Measurements from ENCODE around the gene CAB39.

CAB39 gene

DNA sequence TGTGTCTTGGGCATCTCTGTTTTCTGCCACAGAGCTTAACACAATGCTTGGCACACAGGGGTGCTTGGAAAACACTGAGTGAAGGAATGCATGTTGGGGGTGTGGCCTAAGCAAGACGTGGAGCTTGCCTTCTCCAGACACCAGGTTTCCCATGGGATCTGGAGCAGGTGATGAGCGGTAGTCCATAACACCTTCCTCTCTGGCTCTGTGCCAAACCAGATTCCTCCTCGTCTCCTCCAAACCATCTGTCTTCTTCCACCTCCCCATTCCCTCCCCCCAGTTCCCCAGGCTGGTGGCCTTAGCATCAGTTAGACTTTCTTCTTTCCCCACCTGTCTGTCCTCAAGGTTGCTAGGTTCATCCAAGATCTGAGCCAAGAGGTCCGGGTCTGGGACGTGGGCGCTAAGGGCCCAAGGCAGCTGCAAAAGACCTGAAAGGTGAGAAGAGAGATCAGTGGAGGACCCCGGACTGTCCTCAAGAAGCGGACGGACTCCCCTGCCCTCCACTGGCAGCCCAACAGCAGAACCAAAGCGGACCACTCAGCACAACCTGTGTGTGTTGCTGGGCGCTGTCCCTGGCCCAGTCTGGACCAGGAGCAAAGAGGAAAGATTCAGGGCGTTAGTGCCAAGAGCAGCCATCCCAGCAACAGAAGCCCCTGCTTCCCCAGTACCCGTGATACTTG, 150.9 kb downstream of the CAB39 start:
- DNase-seq (ENCODE audit: low read depth in 2 of 2) = no peak

DNA sequence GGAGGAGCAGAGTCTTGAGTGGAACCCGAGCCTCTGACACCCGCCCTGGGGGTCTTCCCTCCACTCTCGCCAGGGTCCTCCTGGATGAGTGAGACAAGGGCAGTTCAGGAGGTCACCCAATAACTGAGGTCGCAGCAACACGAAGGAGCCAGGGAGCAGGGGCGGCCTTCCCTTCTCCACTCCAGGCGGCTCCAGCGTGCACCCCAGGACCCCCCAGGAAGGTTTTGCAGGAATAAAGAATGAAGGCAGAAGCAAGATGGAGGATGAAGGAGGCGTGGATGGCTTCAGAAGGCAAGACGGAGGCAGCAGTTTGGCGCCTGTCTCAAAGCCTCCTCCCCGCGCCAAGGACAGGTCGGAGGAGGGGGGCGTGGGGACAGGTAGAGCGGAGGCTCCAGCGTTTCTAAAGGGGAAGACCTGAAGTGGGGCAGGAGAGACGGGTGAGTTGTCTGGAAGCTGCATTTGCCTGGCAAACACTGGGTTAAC, 151.5 kb downstream of the CAB39 start:
- DNase-seq (ENCODE audit: low read depth in 2 of 2) = no peak

DNA sequence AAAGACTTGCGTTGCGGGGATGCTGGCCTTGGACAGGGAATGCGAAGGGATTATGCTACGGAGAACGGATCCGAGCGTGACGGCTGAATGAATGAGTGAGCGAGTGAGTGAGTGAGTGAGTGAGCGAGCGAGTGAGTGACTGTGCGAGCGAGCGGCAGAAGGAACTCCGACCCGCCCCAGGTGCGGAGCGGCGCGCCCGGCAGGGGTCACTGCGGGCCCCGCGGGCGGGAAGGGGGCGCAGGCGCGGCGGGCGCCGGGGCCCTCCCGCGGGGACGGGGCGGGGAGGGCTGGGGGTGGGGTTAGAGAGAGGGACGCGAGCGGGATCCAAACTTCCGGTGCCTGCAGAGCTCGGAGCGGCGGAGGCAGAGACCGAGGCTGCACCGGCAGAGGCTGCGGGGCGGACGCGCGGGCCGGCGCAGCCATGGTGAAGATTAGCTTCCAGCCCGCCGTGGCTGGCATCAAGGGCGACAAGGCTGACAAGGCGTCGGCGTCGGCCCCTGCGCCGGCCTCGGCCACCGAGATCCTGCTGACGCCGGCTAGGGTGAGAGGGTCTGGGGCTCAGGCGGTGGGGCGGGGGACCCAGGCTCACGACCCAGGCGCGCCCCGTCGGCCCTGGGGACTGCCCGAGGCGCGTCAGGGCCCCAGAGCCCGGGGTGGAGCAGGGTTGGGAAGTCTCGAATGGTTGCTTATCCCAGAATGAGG, 152.1 kb downstream of the CAB39 start, which contains the start of gene ITM2C:
Gene ITM2C, plus strand, starts transcription at position 338 of the 702 bp plus-strand sequence. Its CDS starts 84 bp downstream, at position 422.
- peak; percentile 62 for DNase-seq (ENCODE audit: low read depth in 2 of 2)

DNA sequence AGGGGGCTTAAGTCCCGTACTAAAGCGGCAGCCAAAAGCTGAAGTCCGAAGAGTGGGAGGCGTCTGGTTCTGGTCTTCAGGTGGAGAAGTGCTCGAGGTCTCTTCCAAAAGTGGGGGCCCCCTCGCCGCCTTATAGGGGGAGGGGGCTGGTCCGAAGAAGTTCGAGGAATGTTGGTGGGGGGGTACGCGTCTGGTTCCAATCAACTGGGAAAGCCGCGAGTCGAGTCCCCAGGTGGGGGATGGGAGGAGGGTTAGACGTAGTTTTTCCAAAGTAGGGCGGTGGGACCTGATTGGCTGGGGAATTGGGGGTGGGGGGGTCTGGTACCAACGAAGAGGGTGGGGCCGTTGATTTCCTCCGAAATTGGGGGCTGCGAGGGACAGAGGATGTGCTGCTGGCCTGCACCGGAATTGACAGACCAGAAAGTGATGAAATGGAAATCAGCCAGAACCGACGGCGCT, 152.7 kb downstream of the CAB39 start:
- no peak for DNase-seq (ENCODE audit: low read depth in 2 of 2)

DNA sequence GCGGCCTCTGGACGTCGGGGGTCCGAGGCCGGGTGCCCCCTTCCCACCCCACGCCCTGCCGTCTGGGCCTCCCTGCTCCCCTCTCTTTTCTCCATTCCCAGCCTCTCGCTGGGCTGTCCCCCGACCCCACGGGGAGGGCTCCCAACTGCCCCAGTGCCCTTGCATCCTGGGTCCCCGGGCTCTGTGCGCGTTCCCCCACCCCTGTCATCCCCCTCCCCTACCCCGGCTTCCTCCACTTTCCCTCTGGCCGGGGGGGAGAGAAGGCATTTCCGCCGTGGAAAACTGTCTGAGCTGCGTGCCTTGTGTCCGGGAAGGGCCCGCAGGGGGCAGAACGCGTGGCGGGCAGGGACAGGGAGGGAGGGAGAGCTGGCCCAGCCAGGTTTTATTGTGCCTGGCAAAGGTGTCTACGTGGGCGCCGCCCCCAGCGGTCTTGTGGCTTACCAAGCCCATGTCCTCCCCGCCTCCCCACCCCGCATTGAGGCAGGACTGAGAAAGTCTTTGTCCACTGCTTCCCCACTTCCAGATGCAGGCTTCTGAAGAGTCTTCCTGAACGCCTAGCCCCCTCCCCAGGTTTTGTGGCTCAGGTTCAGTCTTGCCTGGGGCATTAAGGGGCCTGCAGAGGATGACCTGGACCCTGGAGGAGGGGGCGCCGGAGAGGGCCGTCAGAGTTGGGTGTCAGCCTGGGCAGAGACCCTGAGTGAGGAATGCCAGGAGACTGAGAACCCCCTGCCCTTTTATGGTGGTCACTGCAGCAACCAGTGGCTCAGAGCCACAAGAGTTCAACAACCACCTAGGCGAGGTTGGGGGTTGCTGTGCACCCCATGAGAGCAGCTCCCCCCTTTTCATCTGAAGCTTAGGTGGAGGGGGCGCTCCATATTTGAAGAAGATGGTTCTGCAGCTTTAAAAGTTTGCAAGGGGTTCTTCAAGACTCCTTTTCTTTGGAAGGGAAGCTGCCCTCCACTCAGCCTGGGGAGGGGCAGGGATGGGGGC, 153.4 kb downstream of the CAB39 start:
- no peak for DNase-seq (ENCODE audit: low read depth in 2 of 2)

DNA sequence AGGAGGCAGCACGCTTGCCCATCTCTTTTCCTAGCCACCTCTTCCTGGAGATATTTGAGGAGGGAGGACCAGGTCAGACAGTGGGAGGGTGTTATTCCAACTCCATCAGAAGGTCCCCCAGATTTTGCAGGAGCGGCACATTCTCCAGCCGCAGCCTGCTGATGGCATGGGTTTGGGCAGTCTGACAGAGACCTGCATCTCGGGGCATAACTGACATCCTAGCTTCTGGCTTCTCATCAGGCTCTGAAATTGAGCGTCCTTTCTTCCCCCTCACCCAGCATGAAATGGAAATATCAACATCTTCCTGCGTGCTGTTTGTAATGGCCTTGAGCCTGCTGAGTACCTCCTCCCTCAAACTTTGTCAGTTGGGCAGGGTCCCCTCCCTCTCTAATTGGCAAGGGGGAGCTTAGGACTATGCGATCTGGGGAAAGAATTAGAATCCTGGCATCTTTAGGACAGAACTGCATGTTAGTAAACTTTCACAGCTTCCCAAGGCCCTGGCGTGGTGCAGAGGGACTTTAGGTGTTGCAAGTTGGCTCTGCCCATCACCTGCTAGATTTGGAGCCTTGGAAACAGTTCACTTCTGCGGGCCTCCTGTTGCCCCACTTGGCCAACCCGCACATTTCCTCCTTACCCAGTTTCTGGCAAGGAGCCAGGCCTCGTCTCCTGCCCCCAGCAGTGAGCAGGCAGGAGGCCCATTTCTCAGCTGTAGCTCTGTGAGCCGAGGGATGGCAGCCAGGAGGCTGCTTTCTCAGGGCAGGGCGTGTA, 154.3 kb downstream of the CAB39 start:
- DNase-seq (ENCODE audit: low read depth in 2 of 2) = no peak

DNA sequence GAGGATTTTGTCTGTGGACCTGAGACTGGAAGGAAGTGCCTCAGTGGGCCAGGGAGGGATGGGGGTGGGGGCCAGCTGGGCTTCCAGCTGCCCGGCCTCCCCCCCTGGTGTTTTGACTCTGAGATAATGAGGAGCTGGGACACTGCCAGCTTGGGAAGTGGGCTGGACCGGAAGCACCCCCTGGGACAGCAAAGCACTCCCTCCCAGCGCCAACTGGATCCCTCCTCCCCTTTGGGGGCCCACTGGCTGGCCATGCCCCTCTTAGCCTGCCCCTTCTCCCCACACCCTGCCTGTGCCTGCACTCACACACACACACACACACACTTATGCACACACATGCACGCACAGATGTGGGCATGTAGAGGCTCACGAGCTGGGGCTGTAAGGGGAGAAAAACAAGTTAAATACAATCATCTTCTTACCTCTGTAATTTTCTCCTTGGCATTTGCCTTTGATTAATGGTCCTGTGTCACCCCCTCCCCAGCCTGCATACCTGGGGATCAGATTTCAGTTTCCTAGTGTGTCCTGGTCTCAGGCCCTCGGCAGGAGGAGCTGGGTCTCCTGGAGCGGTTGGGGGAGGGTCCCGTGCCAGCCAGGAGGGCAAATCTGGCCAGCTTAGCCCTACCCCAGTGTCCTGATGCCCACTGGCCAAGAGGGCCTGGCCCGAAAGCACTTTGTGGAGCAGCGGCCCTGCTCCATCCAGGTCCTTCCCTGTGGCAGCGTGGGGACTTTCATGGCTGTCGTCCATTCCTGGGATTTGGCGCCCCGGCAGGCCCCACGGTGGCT, 155.7 kb downstream of the CAB39 start:
- DNase-seq (ENCODE audit: low read depth in 2 of 2) = no peak

DNA sequence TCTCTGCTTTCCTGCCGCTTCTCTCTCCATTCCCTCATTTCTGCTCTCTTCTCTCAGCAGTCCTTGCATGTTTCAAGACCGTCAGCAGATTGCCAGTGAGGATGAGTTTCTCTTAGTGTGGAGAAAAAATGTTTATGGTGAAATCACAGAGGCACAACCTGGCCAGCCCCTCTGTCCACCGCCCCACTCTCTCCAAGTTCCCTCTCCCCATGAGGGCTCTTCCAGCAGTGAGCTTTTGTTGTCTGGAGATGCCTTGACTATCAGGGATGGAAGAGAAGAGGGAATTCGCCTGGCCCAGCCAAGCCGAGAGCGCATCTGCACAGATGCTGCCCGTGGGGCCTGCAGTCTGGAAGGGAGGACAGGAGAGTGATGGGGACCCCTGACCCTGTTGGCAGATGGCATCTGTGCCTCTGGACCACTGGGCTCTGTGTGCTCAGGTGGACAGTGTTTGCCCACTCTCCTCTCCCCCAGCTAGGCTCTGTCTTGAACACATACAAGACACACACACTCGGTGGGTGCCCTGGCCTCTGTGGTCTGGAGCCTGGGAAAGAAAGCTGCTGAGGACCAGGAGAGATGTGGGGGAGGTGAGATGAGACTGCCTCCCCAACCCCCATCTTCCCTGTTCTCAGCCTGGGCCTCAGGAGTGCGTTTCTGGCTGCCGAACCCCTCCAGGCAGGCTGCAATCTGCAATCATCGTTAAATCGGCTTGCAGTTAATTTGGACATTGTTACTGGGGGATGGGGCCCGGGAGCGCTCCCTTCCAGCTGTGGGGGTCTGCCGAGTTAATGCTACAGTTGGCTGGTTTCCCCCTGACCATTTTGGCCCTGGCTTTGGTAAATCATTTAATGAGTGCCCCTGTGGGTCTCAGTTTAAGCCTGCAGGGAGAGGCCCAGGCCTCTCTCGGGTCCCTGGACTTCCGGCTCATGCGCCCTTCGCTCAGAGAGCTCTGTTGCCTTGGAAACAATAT, 156.6 kb downstream of the CAB39 start:
- DNase-seq (ENCODE audit: low read depth in 2 of 2) = no peak

DNA sequence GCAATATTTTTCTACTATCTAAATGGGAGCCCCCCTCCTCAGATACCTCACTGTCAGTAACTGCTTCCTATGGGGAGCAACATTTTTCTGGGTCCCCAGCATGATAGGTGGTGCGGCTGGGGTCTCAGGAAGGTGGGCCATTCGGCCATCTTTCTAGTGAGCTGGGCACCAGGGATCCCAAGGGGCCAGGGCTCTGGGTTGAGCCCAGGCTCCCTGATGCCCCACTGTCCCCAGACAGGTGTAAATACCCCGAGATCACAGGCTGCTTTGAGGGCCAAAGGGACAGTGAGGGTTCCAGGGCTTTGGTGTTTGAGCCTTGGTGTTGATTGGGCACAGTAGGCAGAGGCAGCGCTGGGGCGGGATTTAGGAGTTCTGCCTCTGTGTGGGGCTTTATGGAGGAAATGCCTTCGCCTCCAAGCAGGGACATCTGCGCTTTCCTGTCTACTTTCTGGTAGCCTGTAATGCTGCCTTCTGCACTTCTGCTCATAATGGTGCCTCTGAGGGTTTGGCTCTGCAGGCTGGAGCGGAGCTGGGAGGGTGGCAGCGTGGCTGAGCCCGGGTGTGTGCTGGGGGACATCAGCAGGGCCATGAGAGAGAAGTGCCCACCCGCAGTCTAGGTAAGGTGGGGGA, 157.4 kb downstream of the CAB39 start:
- DNase-seq (ENCODE audit: low read depth in 2 of 2) = no peak

Measured in activated CD4-positive, alpha-beta T cell treated with anti-CD3 and anti-CD28 coated beads for 24 hours (primary cell).